GM06990 (cell line): ENCODE results near the gene TENM4.
"Not testable (repeated sequence)": the region's sequence is repeated elsewhere in the genome, so short reads cannot be mapped to it uniquely, and the experiment has no call there.

Source experiments
- DNase-seq: peaks from one replicate; pipeline ENCODE4 v3.0.0-alpha.2; 2011; ENCODE audit not compliant: insufficient read length; ENCODE audit errors: extremely low read depth
- H3K27me3 ChIP-seq: replicated peaks from 2 replicates; pipeline ENCODE4 v1.6.0; 2011; ENCODE audit warnings: low read length; ENCODE audit not compliant: control insufficient read depth, insufficient read depth
- H3K36me3 ChIP-seq: 2 replicates; pipeline ENCODE4 v1.5.1; 2011; ENCODE audit warnings: low read length; ENCODE audit not compliant: control insufficient read depth, insufficient read depth
- H3K4me3 ChIP-seq: replicated peaks from 2 replicates; pipeline ENCODE4 v1.5.1; 2011; ENCODE audit warnings: low read depth, mild to moderate bottlenecking, control low read depth, low read length
- TF ChIP-seq, protein P1 (sequence below): IDR thresholded peaks from 2 replicates; pipeline ENCODE4 v1.5.1; 2011; ENCODE audit warnings: low read length, control low read depth, mild to moderate bottlenecking, inconsistent platforms; ENCODE audit not compliant: insufficient read depth, poor library complexity, severe bottlenecking

TENM4 gene

DNA sequence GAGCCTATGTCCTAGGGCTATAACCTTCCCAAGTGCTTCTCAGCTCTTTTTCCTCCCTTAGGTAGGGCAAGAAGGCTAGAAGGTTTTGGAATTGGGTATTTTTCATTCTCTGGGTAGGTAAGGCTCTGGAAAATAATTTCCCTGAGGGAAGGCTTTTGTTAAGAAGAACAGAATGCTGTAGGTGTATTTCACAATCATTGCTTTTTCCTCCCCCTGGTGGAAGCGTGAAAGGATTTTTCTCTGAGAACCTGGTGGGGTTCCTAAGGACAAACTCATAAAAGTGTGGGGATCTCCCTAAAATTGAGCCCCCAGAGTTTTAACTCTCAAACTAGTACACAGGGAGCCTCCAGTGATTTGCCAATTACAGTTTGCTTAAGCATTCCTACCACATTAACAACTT lies 825.1 kb downstream of the TENM4 start:
- H3K4me3 ChIP-seq: no peak overlapping the region
- H3K27me3 ChIP-seq: 0 out of 2 replicates have a peak, but pooled peaks cover 1% of the 10 kb centered on the region
- TF ChIP-seq, protein P1, sequence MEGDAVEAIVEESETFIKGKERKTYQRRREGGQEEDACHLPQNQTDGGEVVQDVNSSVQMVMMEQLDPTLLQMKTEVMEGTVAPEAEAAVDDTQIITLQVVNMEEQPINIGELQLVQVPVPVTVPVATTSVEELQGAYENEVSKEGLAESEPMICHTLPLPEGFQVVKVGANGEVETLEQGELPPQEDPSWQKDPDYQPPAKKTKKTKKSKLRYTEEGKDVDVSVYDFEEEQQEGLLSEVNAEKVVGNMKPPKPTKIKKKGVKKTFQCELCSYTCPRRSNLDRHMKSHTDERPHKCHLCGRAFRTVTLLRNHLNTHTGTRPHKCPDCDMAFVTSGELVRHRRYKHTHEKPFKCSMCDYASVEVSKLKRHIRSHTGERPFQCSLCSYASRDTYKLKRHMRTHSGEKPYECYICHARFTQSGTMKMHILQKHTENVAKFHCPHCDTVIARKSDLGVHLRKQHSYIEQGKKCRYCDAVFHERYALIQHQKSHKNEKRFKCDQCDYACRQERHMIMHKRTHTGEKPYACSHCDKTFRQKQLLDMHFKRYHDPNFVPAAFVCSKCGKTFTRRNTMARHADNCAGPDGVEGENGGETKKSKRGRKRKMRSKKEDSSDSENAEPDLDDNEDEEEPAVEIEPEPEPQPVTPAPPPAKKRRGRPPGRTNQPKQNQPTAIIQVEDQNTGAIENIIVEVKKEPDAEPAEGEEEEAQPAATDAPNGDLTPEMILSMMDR: no peak
- no peaks in the 10 kb centered on the region for H3K36me3 ChIP-seq
- no peak for DNase-seq

DNA sequence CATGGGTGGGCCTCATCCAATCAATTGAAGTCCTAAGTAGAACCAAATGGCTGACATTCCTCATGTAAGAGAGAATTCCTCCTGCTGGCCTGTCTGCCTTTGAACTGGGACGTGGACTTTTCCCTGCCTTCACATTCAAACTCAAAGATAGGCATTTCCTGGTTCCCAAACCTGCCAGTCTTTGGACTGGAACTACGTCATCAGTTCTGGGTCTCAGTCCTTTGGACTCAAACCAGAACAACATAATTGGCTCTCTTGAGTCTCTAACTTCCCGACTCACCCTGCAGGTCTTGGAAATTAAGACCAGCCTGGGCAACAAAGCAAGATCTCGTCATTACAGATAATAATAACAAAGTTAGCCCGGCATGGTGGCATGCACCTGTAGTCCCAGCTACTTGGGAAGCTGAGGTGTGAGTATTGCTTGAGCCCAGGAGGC lies 827.4 kb downstream of the TENM4 start:
- DNase-seq: no peak
- H3K4me3 ChIP-seq: no peak overlapping the region
- 0 out of 2 replicates have a peak, but pooled peaks cover 1% of the 10 kb centered on the region for H3K27me3 ChIP-seq
- H3K36me3 ChIP-seq: no peaks in the 10 kb centered on the region
- TF ChIP-seq, protein P1: no peak

DNA sequence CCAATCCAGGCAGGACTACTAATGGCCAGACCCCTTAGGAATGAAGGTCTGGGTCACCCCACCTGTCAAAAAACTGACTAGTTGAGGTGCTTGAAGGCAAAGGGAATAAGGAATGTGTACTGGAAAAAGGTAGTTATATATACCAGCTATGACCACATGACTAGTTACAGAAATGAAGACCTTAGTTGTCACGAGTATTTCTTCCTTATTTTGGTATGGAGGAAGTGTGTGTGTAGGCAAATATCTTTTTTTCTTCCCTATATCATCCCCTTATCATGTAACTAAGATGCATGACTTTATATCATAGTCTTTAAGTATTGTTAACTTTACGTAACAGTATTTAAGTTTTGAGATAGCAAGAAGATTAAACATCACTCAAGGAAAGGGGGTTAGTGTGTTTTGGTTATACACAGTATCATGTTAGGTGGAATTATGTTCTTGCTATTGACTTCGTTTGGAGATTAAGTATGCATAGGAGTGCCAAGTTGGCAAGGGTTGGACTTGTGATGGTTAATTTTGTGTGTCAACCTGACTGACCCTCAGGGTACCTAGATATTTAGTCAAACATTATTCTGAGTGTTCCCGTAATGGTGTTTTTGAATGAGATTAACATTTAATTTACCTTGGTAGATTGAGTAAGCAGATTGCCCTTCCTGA lies 828.0 kb downstream of the TENM4 start:
- no peak for DNase-seq
- Histone ChIP-seq H3K4me3 (no peak overlapping the region), H3K27me3 (0 out of 2 replicates have a peak, but pooled peaks cover 1% of the 10 kb centered on the region), H3K36me3 (no peaks in the 10 kb centered on the region)
- TF ChIP-seq, protein P1: no peak

DNA sequence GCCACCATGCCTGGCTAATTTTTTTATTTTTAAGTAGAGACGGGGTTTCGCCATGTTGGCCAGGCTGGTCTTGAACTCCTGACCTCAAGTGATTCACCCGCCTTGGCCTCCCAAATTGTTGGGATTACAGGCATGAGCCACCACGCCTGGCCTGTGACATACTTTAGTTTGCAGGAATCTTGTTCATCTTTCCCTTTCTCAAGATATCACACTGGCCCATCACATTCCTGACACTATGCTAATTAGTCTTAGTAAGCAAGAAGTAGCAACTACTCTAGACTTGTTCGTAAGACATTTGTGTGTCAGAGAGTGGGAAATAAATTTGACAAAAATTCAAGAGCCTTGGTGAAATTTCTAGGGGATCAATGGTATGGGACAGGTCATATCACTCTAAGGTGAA lies 831.5 kb downstream of the TENM4 start:
- H3K27me3 ChIP-seq, H3K4me3 ChIP-seq, H3K36me3 ChIP-seq, DNase-seq: not testable (repeated sequence)

DNA sequence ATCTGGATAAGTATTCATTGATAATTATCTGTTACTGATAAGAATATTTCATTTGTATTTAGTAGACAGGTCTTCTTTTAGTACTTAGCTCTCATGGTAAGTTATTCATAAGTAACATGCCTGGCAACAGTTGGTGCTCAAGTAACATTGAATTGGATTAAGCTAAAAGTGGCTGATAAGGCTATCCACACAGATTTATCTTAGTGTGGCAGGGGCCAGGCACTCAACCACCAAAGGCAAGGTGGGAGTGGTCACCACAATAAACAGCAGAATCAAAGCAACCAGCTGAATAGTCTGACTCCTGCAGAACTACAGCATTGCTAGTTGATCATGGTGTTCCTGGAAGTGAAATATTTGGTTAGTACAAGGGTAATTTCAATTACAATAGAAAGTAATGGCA lies 833.1 kb downstream of the TENM4 start:
- no peak overlapping the region for H3K4me3 ChIP-seq
- TF ChIP-seq, protein P1: no peak
- H3K36me3 ChIP-seq: no peaks in the 10 kb centered on the region
- no peak for DNase-seq
- H3K27me3 ChIP-seq: 0 out of 2 replicates have a peak, but pooled peaks cover 1% of the 10 kb centered on the region

DNA sequence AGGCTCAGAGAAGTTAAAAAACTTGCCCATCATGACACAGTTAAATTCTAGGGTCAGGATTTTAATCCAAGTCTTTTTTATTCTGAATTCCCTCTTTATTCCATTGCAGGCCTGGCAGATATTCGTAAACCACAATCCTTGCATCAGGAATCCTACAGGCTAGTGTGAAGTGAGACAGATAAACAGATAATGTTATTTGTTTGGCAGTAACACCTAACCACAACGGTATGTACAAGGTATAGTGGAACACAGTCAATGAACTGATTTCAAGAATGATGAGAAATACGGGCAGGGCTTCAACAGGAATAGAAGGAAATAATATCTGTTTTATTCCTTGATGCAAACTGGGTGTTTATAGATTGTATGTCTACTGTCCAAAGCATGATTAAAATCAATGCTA lies 834.2 kb downstream of the TENM4 start:
- Histone ChIP-seq H3K4me3 (no peak overlapping the region), H3K36me3 (no peaks in the 10 kb centered on the region), H3K27me3 (0 out of 2 replicates have a peak, but pooled peaks cover 1% of the 10 kb centered on the region)
- no peak for DNase-seq
- TF ChIP-seq, protein P1: no peak
